Stimulated activated CD8-positive, alpha-beta memory T cell treated with anti-CD3 and anti-CD28 coated beads, Interleukin-12 subunit alpha, Interleukin-12 subunit beta, amount 100 ng/mL, for 24 hours (primary cell): Measurements from ENCODE around the gene SERINC2.

Experiments
- DNase-seq: peaks from one replicate; pipeline ENCODE4 v3.0.0-alpha.2; 2020; ENCODE audit errors: extremely low read depth

Gene SERINC2

GRCh38 chr1:31434101-31434871 is 21.3 kb downstream of the SERINC2 start:
- DNase-seq = no peak

- DNase-seq = no peak
These were observed 22.0 kb downstream of the SERINC2 start for GRCh38 chr1:31434979-31435378.

GRCh38 chr1:31435471-31436409 is 22.7 kb downstream of the SERINC2 start:
- DNase-seq = no peak

GRCh38 chr1:31436596-31437432 is 23.8 kb downstream of the SERINC2 start:
- DNase-seq = no peak

- DNase-seq = no peak
These were observed 24.5 kb downstream of the SERINC2 start for GRCh38 chr1:31437433-31438037.

- no peak for DNase-seq
These were observed 26.3 kb downstream of the SERINC2 start for GRCh38 chr1:31439276-31439675.

GRCh38 chr1:31441073-31441472 is 28.1 kb downstream of the SERINC2 start:
- DNase-seq = no peak

- no peak for DNase-seq
These were observed 28.5 kb downstream of the SERINC2 start for GRCh38 chr1:31441558-31441957.

- DNase-seq = no peak
These were observed 29.1 kb downstream of the SERINC2 start for GRCh38 chr1:31441970-31442647.

- DNase-seq = no peak
These were observed 29.6 kb downstream of the SERINC2 start for GRCh38 chr1:31442648-31442994.

- DNase-seq = no peak
These were observed 30.7 kb downstream of the SERINC2 start for GRCh38 chr1:31443673-31444072.

- DNase-seq = no peak
These were observed 31.9 kb downstream of the SERINC2 start for GRCh38 chr1:31444725-31445448.

- DNase-seq = no peak
These were observed 32.9 kb downstream of the SERINC2 start for GRCh38 chr1:31445951-31446350.

- no peak for DNase-seq
These were observed 34.2 kb downstream of the SERINC2 start for GRCh38 chr1:31447210-31447609.

GRCh38 chr1:31453384-31454079 is 40.5 kb downstream of the SERINC2 start:
- DNase-seq = no peak

GRCh38 chr1:31458287-31458896 is 45.4 kb downstream of the SERINC2 start:
- no peak for DNase-seq

- DNase-seq = no peak
These were observed 47.0 kb downstream of the SERINC2 start for GRCh38 chr1:31460027-31460426.

- DNase-seq = no peak
These were observed 54.1 kb downstream of the SERINC2 start for GRCh38 chr1:31467005-31467674.
